Stimulated activated naive CD8-positive, alpha-beta T cell treated with anti-CD3 and anti-CD28 coated beads, Interleukin-15, amount 100 ng/mL, for 72 hours (primary cell): ENCODE measurements around the gene PGRMC2.

Experiments used
- ATAC-seq: fragments of 150-1000 bp; cut with Tn5 transposase; 2 replicates; pipeline ENCODE4 v1.10.0; 2021; ENCODE audit warnings: mild to moderate bottlenecking, moderate library complexity
- DNase-seq, 2 donors: peaks; one replicate each; pipeline ENCODE4 v3.0.0; 2021 to 2022
- H3K27ac Mint-ChIP-seq, 2 donors: one replicate each; pipeline ENCODE4 v1.8.0; 2022; ENCODE audit warnings: mild to moderate bottlenecking in 2 of 2, mixed read lengths in 2 of 2, moderate library complexity in 2 of 2
- H3K27me3 Mint-ChIP-seq: one replicate; pipeline ENCODE4 v1.8.0; 2022; ENCODE audit warnings: mixed read lengths
- H3K4me1 Mint-ChIP-seq: one replicate; pipeline ENCODE4 v1.8.0; 2022; ENCODE audit warnings: mild to moderate bottlenecking, mixed read lengths
- H3K4me3 Mint-ChIP-seq, 2 donors: one replicate each; pipeline ENCODE4 v1.8.0; 2022; ENCODE audit warnings: mild to moderate bottlenecking in 2 of 2, mixed read lengths in 2 of 2, moderate library complexity in 1 of 2
- H3K9me3 Mint-ChIP-seq, 2 donors: one replicate each; pipeline ENCODE4 v1.8.0; 2022; ENCODE audit warnings: mixed read lengths in 2 of 2

The PGRMC2 gene

GRCh38 chr4:128287141-128287870 is at the start of gene PGRMC2:
Gene PGRMC2 (minus strand): TSS chr4:128287813. CDS start chr4:128287790, 23 bp downstream.
- Mint-ChIP-seq H3K4me3 (peak within 1 kb of the TSS; percentile 77 to 94), H3K27ac (peak within 1 kb of the TSS; percentile 96 to 97), H3K4me1 (peaks cover 40% of the 10 kb centered on the region), H3K27me3 (no peaks in the 10 kb centered on the region), H3K9me3 (no peaks in the 10 kb centered on the region)
- ATAC-seq = peak; percentile 5
- no peak for DNase-seq

- ATAC-seq = no peak
- H3K4me1 Mint-ChIP-seq = no peaks in the 10 kb centered on the region
- H3K27me3 Mint-ChIP-seq = no peaks in the 10 kb centered on the region
- peaks cover 0 to 4% of the 10 kb centered on the region in 2 donors for H3K9me3 Mint-ChIP-seq
- H3K27ac Mint-ChIP-seq = no peak overlapping the region
- no peak overlapping the region for H3K4me3 Mint-ChIP-seq
- no peak for DNase-seq
These were observed 47.9 kb upstream of the PGRMC2 start for GRCh38 chr4:128335541-128335940.

GRCh38 chr4:128334256-128334655 is 46.6 kb upstream of the PGRMC2 start:
- Mint-ChIP-seq H3K27me3 (no peaks in the 10 kb centered on the region), H3K4me1 (no peaks in the 10 kb centered on the region), H3K4me3 (no peak overlapping the region), H3K9me3 (peaks cover 0 to 4% of the 10 kb centered on the region in 2 donors), H3K27ac (no peak overlapping the region)
- no peak for DNase-seq
- ATAC-seq = no peak

- no peaks in the 10 kb centered on the region for H3K4me1 Mint-ChIP-seq
- DNase-seq (no peak), ATAC-seq (no peak)
- H3K9me3 Mint-ChIP-seq = peaks cover 0 to 4% of the 10 kb centered on the region in 2 donors
- no peaks in the 10 kb centered on the region for H3K27me3 Mint-ChIP-seq
- no peak overlapping the region for H3K4me3 Mint-ChIP-seq
- no peak overlapping the region for H3K27ac Mint-ChIP-seq
These were observed 45.9 kb upstream of the PGRMC2 start for GRCh38 chr4:128333309-128334018.

GRCh38 chr4:128332081-128332480 is 44.5 kb upstream of the PGRMC2 start:
- H3K27me3 Mint-ChIP-seq = no peaks in the 10 kb centered on the region
- H3K9me3 Mint-ChIP-seq = peaks cover 0 to 4% of the 10 kb centered on the region in 2 donors
- no peak overlapping the region for H3K27ac Mint-ChIP-seq
- no peak for ATAC-seq
- DNase-seq = no peak
- no peak overlapping the region for H3K4me3 Mint-ChIP-seq
- no peaks in the 10 kb centered on the region for H3K4me1 Mint-ChIP-seq

GRCh38 chr4:128329638-128330037 is 42.0 kb upstream of the PGRMC2 start:
- no peak for DNase-seq
- no peaks in the 10 kb centered on the region for H3K4me1 Mint-ChIP-seq
- H3K4me3 Mint-ChIP-seq = no peak overlapping the region
- no peaks in the 10 kb centered on the region for H3K27me3 Mint-ChIP-seq
- no peak for ATAC-seq
- no peaks in the 10 kb centered on the region for H3K9me3 Mint-ChIP-seq
- H3K27ac Mint-ChIP-seq = no peak overlapping the region

GRCh38 chr4:128328106-128328505 is 40.5 kb upstream of the PGRMC2 start:
- H3K4me3 Mint-ChIP-seq = no peak overlapping the region
- DNase-seq = no peak
- no peak overlapping the region for H3K27ac Mint-ChIP-seq
- H3K27me3 Mint-ChIP-seq = no peaks in the 10 kb centered on the region
- ATAC-seq = no peak
- no peaks in the 10 kb centered on the region for H3K4me1 Mint-ChIP-seq
- H3K9me3 Mint-ChIP-seq = no peaks in the 10 kb centered on the region

- Mint-ChIP-seq H3K4me1 (no peaks in the 10 kb centered on the region), H3K4me3 (no peak overlapping the region), H3K27ac (no peak overlapping the region), H3K9me3 (no peaks in the 10 kb centered on the region), H3K27me3 (no peaks in the 10 kb centered on the region)
- ATAC-seq (no peak), DNase-seq (no peak)
These were observed 35.8 kb upstream of the PGRMC2 start for GRCh38 chr4:128323401-128323800.

- Mint-ChIP-seq H3K4me3 (no peak overlapping the region), H3K9me3 (no peaks in the 10 kb centered on the region), H3K4me1 (no peaks in the 10 kb centered on the region), H3K27me3 (no peaks in the 10 kb centered on the region), H3K27ac (no peak overlapping the region)
- no peak for DNase-seq
- no peak for ATAC-seq
These were observed 35.4 kb upstream of the PGRMC2 start for GRCh38 chr4:128322986-128323385.

- no peak overlapping the region for H3K4me3 Mint-ChIP-seq
- H3K4me1 Mint-ChIP-seq = no peaks in the 10 kb centered on the region
- H3K27ac Mint-ChIP-seq = no peak overlapping the region
- H3K27me3 Mint-ChIP-seq = no peaks in the 10 kb centered on the region
- DNase-seq (no peak), ATAC-seq (no peak)
- H3K9me3 Mint-ChIP-seq = no peaks in the 10 kb centered on the region
These were observed 34.7 kb upstream of the PGRMC2 start for GRCh38 chr4:128322311-128322710.

- Mint-ChIP-seq H3K27ac (no peak overlapping the region), H3K4me1 (no peaks in the 10 kb centered on the region), H3K4me3 (no peak overlapping the region), H3K27me3 (no peaks in the 10 kb centered on the region), H3K9me3 (no peaks in the 10 kb centered on the region)
- no peak for ATAC-seq
- no peak for DNase-seq
These were observed 33.0 kb upstream of the PGRMC2 start for GRCh38 chr4:128320656-128321055.

GRCh38 chr4:128315756-128316520 is 28.3 kb upstream of the PGRMC2 start:
- Mint-ChIP-seq H3K27ac (no peak overlapping the region), H3K9me3 (no peaks in the 10 kb centered on the region), H3K4me1 (no peaks in the 10 kb centered on the region), H3K27me3 (no peaks in the 10 kb centered on the region), H3K4me3 (no peak overlapping the region)
- no peak for DNase-seq
- no peak for ATAC-seq

- ATAC-seq (no peak), DNase-seq (no peak)
- H3K27me3 Mint-ChIP-seq = no peaks in the 10 kb centered on the region
- H3K9me3 Mint-ChIP-seq = no peaks in the 10 kb centered on the region
- H3K27ac Mint-ChIP-seq = no peak overlapping the region
- H3K4me1 Mint-ChIP-seq = no peaks in the 10 kb centered on the region
- H3K4me3 Mint-ChIP-seq = no peak overlapping the region
These were observed 24.2 kb upstream of the PGRMC2 start for GRCh38 chr4:128311659-128312403.

GRCh38 chr4:128310266-128310697 is 22.7 kb upstream of the PGRMC2 start:
- no peak for DNase-seq
- no peak overlapping the region for H3K4me3 Mint-ChIP-seq

GRCh38 chr4:128309585-128309984 is 22.0 kb upstream of the PGRMC2 start:
- Mint-ChIP-seq H3K27ac (peak overlapping the region in 1 of 2 donors; percentile 14), H3K4me1 (no peaks in the 10 kb centered on the region), H3K4me3 (no peak overlapping the region), H3K27me3 (no peaks in the 10 kb centered on the region), H3K9me3 (no peaks in the 10 kb centered on the region)
- no peak for ATAC-seq
- DNase-seq = no peak

More at GRCh38 chr4:128310266-128310697, 22.7 kb upstream of the PGRMC2 start:
- Mint-ChIP-seq H3K27ac (no peak overlapping the region), H3K4me1 (no peaks in the 10 kb centered on the region), H3K9me3 (no peaks in the 10 kb centered on the region), H3K27me3 (no peaks in the 10 kb centered on the region)
- ATAC-seq = no peak
